HG02759 (cell line): ENCODE measurements around the gene UBE2I.

ENCODE experiments used
- ATAC-seq: cut with Tn5 transposase; IDR thresholded peaks from one replicate; pipeline ENCODE4 v1.9.1; 2021; ENCODE audit warnings: mild to moderate bottlenecking, moderate library complexity; ENCODE audit not compliant: unreplicated experiment

Gene UBE2I

DNA sequence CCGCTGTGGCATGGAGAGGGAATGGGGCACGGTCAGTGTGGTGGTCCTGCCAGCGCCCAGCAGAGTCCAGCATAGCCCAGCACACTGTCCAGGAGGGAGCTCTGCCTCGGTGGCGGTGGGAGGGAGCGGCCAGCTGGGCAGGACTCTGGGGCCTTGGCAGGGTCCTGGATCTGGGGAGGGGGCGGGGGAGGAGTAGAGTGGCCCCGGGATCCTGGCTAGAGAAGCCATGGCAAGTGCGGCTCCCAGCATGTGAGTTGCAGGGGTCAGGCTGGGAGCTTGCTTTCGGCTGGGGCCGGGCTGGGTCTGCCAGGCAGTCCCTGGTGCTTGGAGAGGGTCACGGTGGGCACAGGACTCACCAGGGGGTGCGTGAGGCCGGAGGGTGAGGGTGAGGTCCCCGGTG is 46.2 kb downstream of the UBE2I start:
- no peak for ATAC-seq

GRCh38 chr16:1356061-1356900 is 46.8 kb downstream of the UBE2I start:
- no peak for ATAC-seq

GRCh38 chr16:1357906-1358566 is 48.6 kb downstream of the UBE2I start:
- ATAC-seq: no peak

DNA sequence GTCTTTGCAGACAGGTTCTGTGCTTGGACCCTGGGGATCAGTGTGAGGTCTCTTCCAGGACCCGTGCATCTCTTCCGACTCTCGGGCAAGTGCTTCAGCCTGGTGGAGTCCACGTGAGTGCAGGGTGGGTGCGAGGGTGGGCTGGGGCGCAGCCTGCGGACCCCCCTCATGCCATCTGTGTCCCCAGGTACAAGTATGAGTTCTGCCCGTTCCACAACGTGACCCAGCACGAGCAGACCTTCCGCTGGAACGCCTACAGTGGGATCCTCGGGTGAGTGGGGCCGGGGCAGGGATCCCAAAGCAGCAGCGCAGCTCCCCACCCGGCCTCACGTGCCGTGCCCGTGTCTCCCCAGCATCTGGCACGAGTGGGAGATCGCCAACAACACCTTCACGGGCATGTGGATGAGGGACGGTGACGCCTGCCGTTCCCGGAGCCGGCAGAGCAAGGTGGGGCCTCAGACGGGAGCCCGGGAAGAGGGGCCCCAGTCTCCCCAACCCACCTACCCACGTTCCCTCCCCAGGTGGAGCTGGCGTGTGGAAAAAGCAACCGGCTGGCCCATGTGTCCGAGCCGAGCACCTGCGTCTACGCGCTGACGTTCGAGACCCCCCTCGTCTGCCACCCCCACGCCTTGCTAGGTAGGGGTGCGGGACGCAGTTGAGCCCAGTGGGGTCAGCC is 52.4 kb downstream of the UBE2I start:
- ATAC-seq: no peak

DNA sequence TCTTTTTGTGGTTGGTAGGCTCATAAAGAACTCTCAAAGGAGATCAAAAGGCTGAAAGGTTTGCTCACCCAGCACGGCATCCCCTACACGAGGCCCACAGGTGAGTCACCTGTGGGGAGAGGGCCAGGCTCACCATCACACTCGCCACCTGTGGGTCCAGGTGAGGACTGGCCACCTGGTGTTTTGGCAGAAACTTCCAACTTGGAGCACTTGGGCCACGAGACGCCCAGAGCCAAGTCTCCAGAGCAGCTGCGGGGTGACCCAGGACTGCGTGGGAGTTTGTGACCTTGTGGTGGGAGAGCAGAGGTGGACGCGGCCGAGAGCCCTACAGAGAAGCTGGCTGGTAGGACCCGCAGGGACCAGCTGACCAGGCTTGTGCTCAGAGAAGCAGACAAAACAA is 53.4 kb downstream of the UBE2I start:
- no peak for ATAC-seq

GRCh38 chr16:1363501-1364041 is 54.1 kb downstream of the UBE2I start:
- no peak for ATAC-seq

- ATAC-seq: no peak
Observed at GRCh38 chr16:1364510-1364909, 55.1 kb downstream of the UBE2I start.

DNA sequence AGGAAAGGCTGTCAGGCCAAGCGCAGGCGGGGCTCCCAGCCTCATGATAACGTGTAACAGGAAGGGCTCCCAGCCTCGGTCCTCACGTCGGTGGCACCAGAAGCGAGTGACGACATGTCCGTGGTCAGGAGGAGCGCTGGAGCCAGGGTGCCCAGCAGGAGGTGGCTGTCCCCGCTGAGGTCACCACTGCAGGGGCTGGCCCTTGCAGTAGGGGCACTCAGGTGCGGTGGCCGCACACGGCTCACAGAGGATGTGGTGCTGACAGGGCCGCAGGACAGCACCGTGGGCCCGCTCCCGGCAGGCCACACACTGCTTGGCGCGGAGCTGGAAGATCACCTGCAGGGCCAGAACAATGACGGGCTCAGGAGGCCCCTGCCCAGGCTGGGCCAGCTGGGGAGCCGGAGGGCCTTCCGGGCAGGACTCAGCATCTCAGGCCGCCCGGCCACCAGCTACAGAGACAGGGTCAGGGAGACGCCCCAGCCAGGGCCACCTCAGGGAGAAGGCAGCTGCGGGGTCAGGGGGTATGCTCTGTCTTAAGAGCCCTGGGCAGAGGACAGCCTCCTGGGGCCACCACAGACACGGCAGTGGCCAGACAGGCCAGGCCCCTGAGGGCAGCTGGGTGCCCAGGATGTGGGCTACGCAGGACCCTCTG is 56.8 kb downstream of the UBE2I start:
- ATAC-seq: no peak

- ATAC-seq: no peak
Observed at GRCh38 chr16:1366712-1367299, 57.4 kb downstream of the UBE2I start.

- ATAC-seq: no peak
Observed at GRCh38 chr16:1367486-1368174, 58.2 kb downstream of the UBE2I start.

- no peak for ATAC-seq
Observed at GRCh38 chr16:1371054-1371978, 61.9 kb downstream of the UBE2I start.

- no peak for ATAC-seq
Observed at GRCh38 chr16:1372292-1372950, 63.0 kb downstream of the UBE2I start.

DNA sequence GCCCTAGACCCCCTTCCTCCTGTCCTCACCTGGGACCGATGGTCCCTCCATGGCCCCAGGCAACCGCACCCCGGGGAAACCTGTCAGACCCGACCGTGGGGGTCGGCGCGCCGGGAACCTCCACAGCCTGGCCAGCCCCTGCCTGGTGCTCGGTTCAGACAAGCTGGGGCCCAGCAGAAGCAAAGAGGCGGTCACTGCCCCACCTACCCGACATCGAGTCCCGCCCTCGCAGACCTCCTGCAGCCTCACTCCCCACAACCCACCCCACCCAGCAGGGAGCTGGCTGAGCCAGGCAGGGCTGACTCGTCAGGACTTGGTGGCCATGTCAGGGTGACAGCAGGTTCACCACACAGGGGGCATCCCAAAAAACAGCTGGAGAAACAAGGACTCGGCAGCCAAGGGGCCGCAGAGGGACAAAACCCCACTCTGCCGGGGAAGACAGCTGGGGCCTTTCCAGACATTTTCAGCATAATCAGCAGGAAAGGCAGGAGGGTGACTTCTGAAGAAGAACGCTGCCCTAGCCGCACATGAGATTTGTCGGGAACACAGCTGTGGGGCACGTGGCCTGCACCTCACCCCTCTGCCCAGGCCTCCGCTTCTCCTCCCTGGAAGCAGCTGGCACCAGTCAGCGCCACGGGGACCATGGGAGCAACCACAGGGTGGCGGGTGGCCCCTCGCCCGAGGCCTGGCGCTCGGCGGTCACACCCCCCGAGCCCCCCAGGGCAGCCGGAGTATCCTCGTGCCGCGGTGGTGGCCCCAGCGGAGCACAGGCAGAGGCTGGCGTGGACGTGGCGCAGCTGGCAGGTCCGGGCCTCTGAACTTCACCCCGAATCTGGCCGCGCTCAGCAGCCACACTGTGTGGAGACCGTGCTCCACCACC is 65.2 kb downstream of the UBE2I start:
- no peak for ATAC-seq

- ATAC-seq: no peak
Observed at GRCh38 chr16:1375298-1375640, 65.8 kb downstream of the UBE2I start.

- no peak for ATAC-seq
Observed at GRCh38 chr16:1375741-1376410, 66.4 kb downstream of the UBE2I start.
